HepG2 (cell line): Measurements from ENCODE around the gene HOXA10. TPM values are rescaled to one million over a fixed set of nuclear protein-coding genes. Genes with fewer than 3 reads are reported as not detected.

Experiments used
- ATAC-seq: fragments of 200-7000 bp; cut with Tn5 transposase; 3 replicates; pipeline ENCODE4 v1.9.1; 2020; ENCODE audit warnings: mild to moderate bottlenecking, moderate library complexity
- BruUV-seq: library from RNA; stranded (reverse); fragments of 400-500 nt; replicated peaks from 2 replicates; lab custom pipeline; 2021; lab: Mats Ljungman, UMichigan
- CTCF ChIA-PET: fragments of 300-600 bp; formaldehyde crosslinking; extraction: SDS; loops from one replicate; lab custom pipeline; 2021; ENCODE audit warnings: low total read pairs, inconsistent platforms, low intra/inter-chr PET ratio; lab: Yijun Ruan, JAX
- POLR2A ChIA-PET: fragments of 350-600 bp; sonication (Branson Sonifier 250); formaldehyde crosslinking; loops from one replicate; lab custom pipeline; 2020; ENCODE audit warnings: antibody characterized with exemption, inconsistent platforms; lab: Yijun Ruan, JAX
- DNase-seq: peaks from one replicate; pipeline ENCODE4 v3.0.0-alpha.2; 2015; ENCODE audit warnings: low spot score
- FAIRE-seq: peaks from 3 replicates; lab custom pipeline; 2011; peaks lifted over from hg19 to GRCh38; lab: Jason Lieb, UNC
- H2AFZ ChIP-seq: one replicate; pipeline ENCODE4 v1.6.1; 2011; ENCODE audit warnings: low read length, inconsistent platforms
- H3K27ac ChIP-seq: fragments of 300-600 bp; 3 replicates; pipeline ENCODE4 v1.8.0; 2011; ENCODE audit warnings: mixed run types, mild to moderate bottlenecking, mixed read lengths, low read length, inconsistent platforms; ENCODE audit not compliant: insufficient read depth; ENCODE audit errors: extremely low read length
- H3K27me3 ChIP-seq, 2 experiments: fragments of 200-600 bp in 1 of 2; 2 replicates in 1 of 2; 3 replicates in 1 of 2; pipeline versions ENCODE4 v1.6.0 to v1.8.0; 2011; ENCODE audit warnings: low read length in 2 of 2, mild to moderate bottlenecking in 2 of 2, moderate library complexity in 2 of 2, inconsistent platforms in 1 of 2; ENCODE audit not compliant: insufficient read depth in 2 of 2, control insufficient read depth in 1 of 2
- H3K36me3 ChIP-seq, 2 experiments: fragments of 200-600 bp in 1 of 2; replicated peaks in 1 of 2; 2 replicates in 1 of 2; 3 replicates in 1 of 2; pipeline versions ENCODE4 v1.5.1 to v1.8.0; 2011; ENCODE audit warnings: low read length in 2 of 2, inconsistent platforms in 1 of 2; ENCODE audit not compliant: insufficient read depth in 2 of 2, control insufficient read depth in 1 of 2
- H3K4me1 ChIP-seq: 2 replicates; pipeline ENCODE4 v1.5.1; 2012; ENCODE audit warnings: low read length, inconsistent platforms; ENCODE audit not compliant: insufficient read depth
- H3K4me2 ChIP-seq: 2 replicates; pipeline ENCODE4 v1.6.0; 2011; ENCODE audit warnings: low read depth, low read length, inconsistent platforms
- H3K4me3 ChIP-seq, 3 experiments: fragments of 200-600 bp in 1 of 3; sonication (generic), shearing (Covaris generic) in 1 of 3; replicated peaks in 1 of 3; 2 replicates each; pipeline ENCODE4 v1.5.1; 2011 to 2016; ENCODE audit warnings: low read length in 3 of 3, inconsistent platforms in 2 of 3, low read depth in 2 of 3, mild to moderate bottlenecking in 2 of 3, control low read depth in 1 of 3, mixed read lengths in 1 of 3; ENCODE audit not compliant: insufficient read depth in 1 of 3
- H3K79me2 ChIP-seq: one replicate; pipeline ENCODE4 v1.6.1; 2011; ENCODE audit warnings: low read length, inconsistent platforms; ENCODE audit not compliant: insufficient read depth
- H3K9ac ChIP-seq: 2 replicates; pipeline ENCODE4 v1.6.0; 2011; ENCODE audit warnings: mild to moderate bottlenecking, low read depth, low read length, inconsistent platforms; ENCODE audit not compliant: insufficient read depth
- H3K9me3 ChIP-seq: 2 replicates; pipeline ENCODE4 v1.5.1; 2012; ENCODE audit warnings: mild to moderate bottlenecking, low read length
- H4K20me1 ChIP-seq: 2 replicates; pipeline ENCODE4 v1.6.0; 2011; ENCODE audit warnings: inconsistent platforms, mild to moderate bottlenecking, low read length, moderate library complexity; ENCODE audit not compliant: insufficient read depth
- FOXK2 ChIP-seq: fragments of 450-650 bp; IDR thresholded peaks from 2 replicates; pipeline ENCODE4 v1.6.1; 2016
- GPN1 ChIP-seq: sonication (generic); formaldehyde crosslinking; IDR thresholded peaks from 2 replicates; pipeline ENCODE4 v1.5.1; 2020; ENCODE audit warnings: missing genetic modification reagents, borderline replicate concordance
- KDM5B ChIP-seq: sonication (generic); formaldehyde crosslinking; IDR thresholded peaks from 2 replicates; pipeline ENCODE4 v1.4.0; 2020; ENCODE audit warnings: missing genetic modification reagents, mild to moderate bottlenecking, borderline replicate concordance
- NAIF1 ChIP-seq: sonication (generic); formaldehyde crosslinking; IDR thresholded peaks from 2 replicates; pipeline ENCODE4 v1.5.0; 2020; ENCODE audit warnings: mild to moderate bottlenecking, missing genetic modification reagents, borderline replicate concordance
- SYNCRIP ChIP-seq: fragments of 200-400 bp; formaldehyde crosslinking; IDR thresholded peaks from 2 replicates; pipeline ENCODE4 v1.6.1; 2018; ENCODE audit warnings: mild to moderate bottlenecking, low read depth, low read length; ENCODE audit not compliant: insufficient read depth
- ZNF674 ChIP-seq: sonication (generic); formaldehyde crosslinking; IDR thresholded peaks from 2 replicates; pipeline ENCODE4 v1.5.0; 2020; ENCODE audit warnings: low read depth, mild to moderate bottlenecking, missing genetic modification reagents
- ZNF773 ChIP-seq: sonication (generic); formaldehyde crosslinking; IDR thresholded peaks from 2 replicates; pipeline ENCODE4 v1.4.0; 2020; ENCODE audit warnings: missing genetic modification reagents, borderline replicate concordance
- WGBS: methylation state at CpG from one replicate; pipeline ENCODE4 v1.1.6; 2017; ENCODE audit warnings: low lambda C conversion rate; 5-methylcytosine and 5-hydroxymethylcytosine counted together
- in situ Hi-C: cut with HindIII; loops from 2 replicates; pipeline ENCODE4 v1.10.0; 2017; ENCODE audit warnings: low pct_unique_long_range_greater_than_20kb; ENCODE audit not compliant: extremely low pct_ligation_motif_present
- intact Hi-C: fragments of 100-400 bp; cut with micrococcal nuclease; formaldehyde crosslinking; loops from one replicate; pipeline ENCODE4 v1.10.0; 2022; ENCODE audit not compliant: unreplicated experiment
- polyA plus RNA-seq, 8 experiments: library from polyadenylated mRNA; depleted of rRNA in 3 of 8; stranded (reverse) in 7 of 8; unstranded in 1 of 8; fragments of >200 nt; fragmentation: Illumina TruSeq in 4 of 8; extraction: Trizol in 4 of 8; gene quantifications; 2 replicates each; pipeline versions ENCODE4 v1.2.1 to v1.2.3, GENCODE V29; 2011 to 2016; ENCODE audit warnings: low read depth in 4 of 8, missing spikeins in 1 of 8, mixed read lengths in 1 of 8; ENCODE audit not compliant: insufficient read depth in 1 of 8
- total RNA-seq, 5 experiments: library from RNA; depleted of rRNA; stranded (reverse); fragments of >200 nt; fragmentation: Illumina TruSeq; extraction: Trizol; gene quantifications; 2 replicates each; pipeline ENCODE4 v1.2.3, GENCODE V29; 2016; ENCODE audit warnings: low read depth in 1 of 5
- TF ChIP-seq, protein P1 (sequence below): sonication (generic); formaldehyde crosslinking; IDR thresholded peaks from 2 replicates; pipeline ENCODE4 v1.5.1; 2020; ENCODE audit warnings: mild to moderate bottlenecking, missing genetic modification reagents, moderate library complexity
- TF ChIP-seq, protein P2 (sequence below): sonication (generic); formaldehyde crosslinking; IDR thresholded peaks from 2 replicates; pipeline ENCODE4 v1.4.0; 2020; ENCODE audit warnings: mild to moderate bottlenecking, missing genetic modification reagents
- TF ChIP-seq, protein P3 (sequence below): sonication (generic); formaldehyde crosslinking; IDR thresholded peaks from 2 replicates; pipeline ENCODE4 v1.4.0; 2020; ENCODE audit warnings: missing genetic modification reagents, mild to moderate bottlenecking, borderline replicate concordance
- TF ChIP-seq, protein P4 (sequence below): sonication (generic); formaldehyde crosslinking; IDR thresholded peaks from 2 replicates; pipeline ENCODE4 v1.8.1; 2023; ENCODE audit warnings: mild to moderate bottlenecking, inconsistent platforms, moderate library complexity, missing genetic modification reagents, borderline replicate concordance

Gene HOXA10
- total and polyA plus RNA-seq, 2 of the 13 experiments (the other 11 are each of a cell fraction or from before 2014, with no cell fraction given): not detected

DNA sequence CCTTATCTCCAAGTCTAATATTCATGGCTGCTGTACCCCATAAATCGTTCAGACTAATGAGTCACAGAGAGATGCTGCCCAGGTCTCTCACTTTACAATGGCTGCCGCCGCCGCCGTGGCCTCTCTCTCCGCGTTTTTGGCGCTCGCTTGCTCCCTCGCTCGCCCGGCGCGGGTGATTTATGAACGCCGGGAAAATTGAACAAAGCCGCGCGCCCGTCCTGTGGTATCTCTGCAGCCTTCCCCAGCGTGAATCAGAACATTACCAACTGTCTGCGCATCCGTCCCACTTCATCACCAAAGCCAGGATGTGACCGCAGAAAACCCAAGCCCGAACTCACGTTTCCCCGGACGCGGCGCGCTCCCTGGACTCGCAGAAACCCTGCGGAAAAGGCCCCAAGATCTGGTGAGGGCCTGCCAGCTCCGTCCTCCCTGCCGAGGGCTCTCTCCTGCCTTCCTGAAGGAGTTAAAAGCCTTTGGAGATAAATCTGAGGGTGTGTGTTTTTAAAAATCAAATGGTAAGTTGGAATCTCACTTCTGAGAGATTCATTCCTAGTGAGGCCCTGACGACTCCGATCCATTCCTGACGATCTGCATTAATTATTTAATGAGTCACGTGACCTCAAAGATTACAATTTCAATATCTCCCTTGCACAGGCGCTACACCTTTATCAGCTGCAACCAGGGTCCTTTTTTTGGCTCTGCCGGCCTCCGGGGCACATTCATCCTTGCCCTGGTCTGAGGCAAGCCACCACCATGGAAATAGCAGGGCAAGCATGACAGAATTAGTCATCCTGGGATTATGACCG lies 49.8 kb downstream of the HOXA10 start (continued):
- TF ChIP-seq NAIF1 (no peak), GPN1 (CRISPR knock-in tag) (no peak), KDM5B (CRISPR knock-in tag) (no peak), SYNCRIP (no peak), FOXK2 (no peak), ZNF773 (CRISPR knock-in tag) (no peak), ZNF674 (CRISPR knock-in tag) (no peak)

DNA sequence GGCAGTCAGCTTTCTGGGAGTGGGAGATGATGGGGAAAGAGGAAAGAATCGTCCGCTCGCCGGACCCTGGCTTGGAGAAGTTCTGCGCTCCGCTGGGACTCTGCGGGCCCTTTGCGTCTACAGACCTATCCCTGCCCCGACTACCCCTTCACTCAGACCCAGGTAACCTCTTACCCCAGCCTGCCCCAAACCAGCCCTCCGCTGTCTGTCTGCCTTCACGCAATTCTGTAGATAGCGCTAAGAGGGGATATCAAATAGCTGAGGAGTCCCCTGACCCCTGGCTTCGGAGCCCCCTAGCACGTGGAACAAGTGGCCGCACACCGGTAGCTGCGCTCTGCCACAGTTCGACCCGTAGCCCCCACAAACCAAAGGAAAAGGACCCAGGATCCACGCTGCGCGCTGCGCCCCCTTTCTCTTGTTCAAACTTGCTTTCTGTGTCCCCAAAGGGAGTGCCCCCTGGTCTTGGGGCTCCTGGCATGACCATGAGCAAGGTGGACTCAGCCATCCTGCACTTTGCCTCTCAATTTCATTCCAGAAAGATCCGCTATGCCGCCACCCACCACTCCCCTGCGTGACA lies 50.6 kb downstream of the HOXA10 start:
- Histone ChIP-seq H3K79me2 (peaks cover 46% of the 10 kb centered on the region), H4K20me1 (peaks cover 6% of the 10 kb centered on the region; the same call in 1 of the 2 replicates), H3K4me2 (peak overlapping the region; percentile 87), H3K36me3 (peaks cover 0 to 8% of the 10 kb centered on the region in 2 experiments; a peak in 1 of 5 replicates), H3K4me1 (peaks cover 81% of the 10 kb centered on the region), H3K4me3 (peak overlapping the region; percentile 82 to 95 (median 87)), H3K27me3 (no peaks in the 10 kb centered on the region; a peak in 1 of 5 replicates), H3K9ac (peak overlapping the region; percentile 88), H2AFZ (no peak overlapping the region), H3K27ac (peak overlapping the region; percentile 96), H3K9me3 (no peaks in the 10 kb centered on the region)
- FAIRE-seq (no peak), ATAC-seq (no peak), DNase-seq (no peak)
- POLR2A ChIA-PET: interaction anchor here (1.9 to 5.8 kb wide), 6 partner anchors 9 to 434 kb away, joined by 6 to 118 read pairs (median 12); partner anchors contain the start of genes HOXA4 and SKAP2
- CTCF ChIA-PET: no interaction called here
- no TSS peak for BruUV-seq
- WGBS: 76% methylated on average over 26 of the region's 26 CpGs
- intact Hi-C loops (no loop called here), in situ Hi-C loops (no loop called here)
- TF ChIP-seq, protein P1, sequence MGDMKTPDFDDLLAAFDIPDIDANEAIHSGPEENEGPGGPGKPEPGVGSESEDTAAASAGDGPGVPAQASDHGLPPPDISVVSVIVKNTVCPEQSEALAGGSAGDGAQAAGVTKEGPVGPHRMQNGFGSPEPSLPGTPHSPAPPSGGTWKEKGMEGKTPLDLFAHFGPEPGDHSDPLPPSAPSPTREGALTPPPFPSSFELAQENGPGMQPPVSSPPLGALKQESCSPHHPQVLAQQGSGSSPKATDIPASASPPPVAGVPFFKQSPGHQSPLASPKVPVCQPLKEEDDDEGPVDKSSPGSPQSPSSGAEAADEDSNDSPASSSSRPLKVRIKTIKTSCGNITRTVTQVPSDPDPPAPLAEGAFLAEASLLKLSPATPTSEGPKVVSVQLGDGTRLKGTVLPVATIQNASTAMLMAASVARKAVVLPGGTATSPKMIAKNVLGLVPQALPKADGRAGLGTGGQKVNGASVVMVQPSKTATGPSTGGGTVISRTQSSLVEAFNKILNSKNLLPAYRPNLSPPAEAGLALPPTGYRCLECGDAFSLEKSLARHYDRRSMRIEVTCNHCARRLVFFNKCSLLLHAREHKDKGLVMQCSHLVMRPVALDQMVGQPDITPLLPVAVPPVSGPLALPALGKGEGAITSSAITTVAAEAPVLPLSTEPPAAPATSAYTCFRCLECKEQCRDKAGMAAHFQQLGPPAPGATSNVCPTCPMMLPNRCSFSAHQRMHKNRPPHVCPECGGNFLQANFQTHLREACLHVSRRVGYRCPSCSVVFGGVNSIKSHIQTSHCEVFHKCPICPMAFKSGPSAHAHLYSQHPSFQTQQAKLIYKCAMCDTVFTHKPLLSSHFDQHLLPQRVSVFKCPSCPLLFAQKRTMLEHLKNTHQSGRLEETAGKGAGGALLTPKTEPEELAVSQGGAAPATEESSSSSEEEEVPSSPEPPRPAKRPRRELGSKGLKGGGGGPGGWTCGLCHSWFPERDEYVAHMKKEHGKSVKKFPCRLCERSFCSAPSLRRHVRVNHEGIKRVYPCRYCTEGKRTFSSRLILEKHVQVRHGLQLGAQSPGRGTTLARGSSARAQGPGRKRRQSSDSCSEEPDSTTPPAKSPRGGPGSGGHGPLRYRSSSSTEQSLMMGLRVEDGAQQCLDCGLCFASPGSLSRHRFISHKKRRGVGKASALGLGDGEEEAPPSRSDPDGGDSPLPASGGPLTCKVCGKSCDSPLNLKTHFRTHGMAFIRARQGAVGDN (CRISPR knock-in tag): peak; percentile 26; the same call in 1 of the 2 replicates
- TF ChIP-seq, protein P2, sequence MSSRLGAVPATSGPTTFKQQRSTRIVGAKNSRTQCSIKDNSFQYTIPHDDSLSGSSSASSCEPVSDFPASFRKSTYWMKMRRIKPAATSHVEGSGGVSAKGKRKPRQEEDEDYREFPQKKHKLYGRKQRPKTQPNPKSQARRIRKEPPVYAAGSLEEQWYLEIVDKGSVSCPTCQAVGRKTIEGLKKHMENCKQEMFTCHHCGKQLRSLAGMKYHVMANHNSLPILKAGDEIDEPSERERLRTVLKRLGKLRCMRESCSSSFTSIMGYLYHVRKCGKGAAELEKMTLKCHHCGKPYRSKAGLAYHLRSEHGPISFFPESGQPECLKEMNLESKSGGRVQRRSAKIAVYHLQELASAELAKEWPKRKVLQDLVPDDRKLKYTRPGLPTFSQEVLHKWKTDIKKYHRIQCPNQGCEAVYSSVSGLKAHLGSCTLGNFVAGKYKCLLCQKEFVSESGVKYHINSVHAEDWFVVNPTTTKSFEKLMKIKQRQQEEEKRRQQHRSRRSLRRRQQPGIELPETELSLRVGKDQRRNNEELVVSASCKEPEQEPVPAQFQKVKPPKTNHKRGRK: no peak
- TF ChIP-seq, protein P3, sequence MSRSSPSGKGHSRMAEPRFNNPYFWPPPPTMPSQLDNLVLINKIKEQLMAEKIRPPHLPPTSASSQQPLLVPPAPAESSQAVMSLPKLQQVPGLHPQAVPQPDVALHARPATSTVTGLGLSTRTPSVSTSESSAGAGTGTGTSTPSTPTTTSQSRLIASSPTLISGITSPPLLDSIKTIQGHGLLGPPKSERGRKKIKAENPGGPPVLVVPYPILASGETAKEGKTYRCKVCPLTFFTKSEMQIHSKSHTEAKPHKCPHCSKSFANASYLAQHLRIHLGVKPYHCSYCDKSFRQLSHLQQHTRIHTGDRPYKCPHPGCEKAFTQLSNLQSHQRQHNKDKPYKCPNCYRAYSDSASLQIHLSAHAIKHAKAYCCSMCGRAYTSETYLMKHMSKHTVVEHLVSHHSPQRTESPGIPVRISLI (CRISPR knock-in tag): no peak
- TF ChIP-seq, protein P4, sequence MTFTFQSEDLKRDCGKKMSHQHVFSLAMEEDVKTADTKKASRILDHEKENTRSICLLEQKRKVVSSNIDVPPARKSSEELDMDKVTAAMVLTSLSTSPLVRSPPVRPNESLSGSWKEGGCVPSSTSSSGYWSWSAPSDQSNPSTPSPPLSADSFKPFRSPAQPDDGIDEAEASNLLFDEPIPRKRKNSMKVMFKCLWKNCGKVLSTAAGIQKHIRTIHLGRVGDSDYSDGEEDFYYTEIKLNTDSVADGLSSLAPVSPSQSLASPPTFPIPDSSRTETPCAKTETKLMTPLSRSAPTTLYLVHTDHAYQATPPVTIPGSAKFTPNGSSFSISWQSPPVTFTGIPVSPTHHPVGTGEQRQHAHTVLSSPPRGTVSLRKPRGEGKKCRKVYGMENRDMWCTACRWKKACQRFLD (CRISPR knock-in tag): no peak
